Measurements from ENCODE around the gene TMEM25.
"Not testable (repeated sequence)": the region's sequence is repeated elsewhere in the genome, so short reads cannot be mapped to it uniquely, and the experiment has no call there.

The TMEM25 gene

DNA sequence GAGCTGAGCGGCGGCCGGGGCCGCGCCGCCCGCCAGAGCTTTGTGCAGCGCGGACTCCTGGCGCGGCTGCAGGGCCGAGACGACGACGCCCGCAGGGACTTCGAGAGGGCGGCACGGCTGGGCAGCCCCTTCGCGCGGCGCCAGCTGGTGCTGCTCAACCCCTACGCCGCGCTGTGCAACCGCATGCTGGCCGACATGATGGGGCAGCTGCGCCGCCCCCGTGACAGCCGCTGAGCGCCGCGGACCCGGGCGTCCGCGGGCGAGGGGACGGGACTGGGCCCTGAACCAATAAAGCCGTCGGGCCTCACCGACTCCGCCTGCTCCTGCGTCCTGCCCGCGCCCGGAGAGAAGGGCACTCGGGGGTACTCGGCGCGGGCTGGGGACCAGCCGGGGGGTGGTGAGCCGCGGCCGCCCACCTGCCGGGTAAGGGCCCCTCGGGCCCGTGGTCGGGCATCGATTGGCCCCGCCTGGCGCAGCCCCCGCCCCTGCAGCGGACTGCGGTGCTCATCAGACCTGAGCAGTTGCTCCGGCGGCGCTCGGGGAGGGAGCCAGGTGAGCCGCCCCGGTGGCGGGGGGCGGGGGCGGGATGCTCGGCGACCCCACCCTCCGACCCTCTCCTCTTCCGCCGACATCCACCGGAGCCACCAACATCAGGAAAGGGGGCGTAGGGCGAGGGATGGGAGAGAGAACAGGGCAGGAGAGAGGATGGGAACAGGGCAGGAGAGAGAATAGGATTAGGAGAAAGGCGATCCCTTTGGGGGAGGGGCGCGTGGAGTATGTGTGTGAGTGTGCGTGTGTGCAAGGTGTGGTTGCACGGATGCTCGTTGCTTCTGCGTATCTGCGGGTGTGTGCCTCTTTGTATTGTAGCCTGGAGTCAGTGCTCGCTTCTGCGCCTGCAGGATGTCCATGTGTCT, at the start of gene TMEM25:
TMEM25 (plus strand) TSS at position 510 of the 914 bp plus-strand sequence. CDS start 610 bp downstream, outside the sequence.
- DNase-seq (ENCODE audit: low read depth in 1 of 2, low spot score in 1 of 2), result peak; percentile 46 to 59

DNA sequence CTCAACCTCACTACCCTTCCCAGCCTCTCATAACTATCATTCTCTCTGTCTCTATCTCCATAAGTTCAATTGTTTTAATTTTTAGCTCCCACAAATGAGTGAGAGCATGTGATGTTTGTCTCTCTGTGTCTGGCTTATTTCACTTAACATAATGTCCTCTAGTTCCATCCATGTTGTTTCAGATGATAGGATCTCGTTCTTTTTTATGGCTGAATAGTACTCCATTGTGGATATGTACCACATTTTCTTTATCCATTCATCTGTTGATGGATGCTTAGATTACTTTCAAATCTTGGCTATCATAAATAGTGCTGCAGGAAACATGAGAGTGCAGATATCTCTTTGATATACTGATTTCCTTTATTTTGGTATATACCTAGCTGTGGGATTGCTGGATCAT, 49.8 kb upstream of the TMEM25 start:
- DNase-seq (ENCODE audit: low read depth in 1 of 2, low spot score in 1 of 2), result not testable (repeated sequence)

DNA sequence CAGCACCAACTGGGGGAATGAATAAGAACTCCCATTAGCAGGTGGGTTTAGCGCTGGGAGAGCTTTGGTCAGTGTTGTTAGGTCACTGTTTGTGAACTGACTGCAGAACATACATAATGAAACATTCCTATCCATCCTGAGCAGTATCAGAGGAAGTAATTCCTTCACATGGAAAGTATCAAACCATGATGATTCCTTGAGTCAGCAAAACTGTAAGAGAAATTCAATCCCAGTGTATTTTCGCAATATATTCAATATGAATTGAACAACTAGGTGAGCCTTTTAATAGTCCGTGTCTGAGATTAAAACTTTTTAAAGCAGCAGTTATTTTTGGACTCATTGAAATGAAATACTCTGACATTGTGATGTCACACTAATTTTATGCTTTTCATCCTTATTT, 46.6 kb upstream of the TMEM25 start:
- no peak for DNase-seq (ENCODE audit: low read depth in 1 of 2, low spot score in 1 of 2)

DNA sequence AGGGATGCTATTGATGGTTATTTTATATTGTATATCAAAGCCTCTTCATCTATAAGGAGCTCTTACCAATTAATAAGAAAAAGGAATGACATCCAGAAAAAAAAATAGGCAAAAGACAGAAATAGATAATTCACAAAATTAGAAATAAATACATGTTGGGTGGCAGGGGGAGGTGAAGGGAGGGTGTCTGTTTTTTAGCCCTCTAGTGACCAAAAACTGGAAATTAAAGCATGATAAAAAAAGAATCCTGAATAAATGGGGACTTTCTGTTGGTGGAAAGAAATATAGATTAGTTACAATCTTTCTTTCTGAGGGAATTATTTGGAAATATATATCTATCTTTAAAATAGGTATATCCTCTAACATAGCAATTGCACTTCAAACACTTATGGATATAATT, 45.7 kb upstream of the TMEM25 start:
- DNase-seq (ENCODE audit: low read depth in 1 of 2, low spot score in 1 of 2), result no peak

DNA sequence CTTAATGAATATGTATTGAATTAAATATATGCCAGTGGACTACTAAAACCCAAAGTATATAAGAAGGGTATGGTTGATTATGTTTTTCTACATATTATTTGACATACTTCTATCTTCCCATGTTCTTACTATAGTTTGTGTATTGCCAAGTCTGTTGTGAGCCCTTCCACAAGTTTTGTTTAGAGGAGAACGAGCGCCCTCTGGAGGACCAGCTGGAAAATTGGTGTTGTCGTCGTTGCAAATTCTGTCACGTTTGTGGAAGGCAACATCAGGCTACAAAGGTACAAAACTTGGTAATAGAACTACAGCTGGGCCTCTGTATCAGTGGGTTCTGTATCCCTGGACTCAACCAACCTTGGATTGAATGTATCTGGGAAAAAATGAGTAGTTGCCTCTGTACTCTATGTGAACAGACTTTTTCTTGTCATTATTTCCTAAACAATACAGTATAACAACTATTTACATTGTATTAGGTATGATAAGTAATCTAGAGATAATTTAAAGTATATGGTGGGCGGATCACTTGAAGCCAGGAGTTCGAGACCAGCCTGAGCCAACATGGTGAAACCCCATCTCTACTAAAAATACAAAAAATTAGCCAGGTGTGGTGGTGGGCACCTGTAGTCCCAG, 42.4 kb upstream of the TMEM25 start:
- DNase-seq (ENCODE audit: low read depth in 1 of 2, low spot score in 1 of 2), result peak; percentile 61 to 67

DNA sequence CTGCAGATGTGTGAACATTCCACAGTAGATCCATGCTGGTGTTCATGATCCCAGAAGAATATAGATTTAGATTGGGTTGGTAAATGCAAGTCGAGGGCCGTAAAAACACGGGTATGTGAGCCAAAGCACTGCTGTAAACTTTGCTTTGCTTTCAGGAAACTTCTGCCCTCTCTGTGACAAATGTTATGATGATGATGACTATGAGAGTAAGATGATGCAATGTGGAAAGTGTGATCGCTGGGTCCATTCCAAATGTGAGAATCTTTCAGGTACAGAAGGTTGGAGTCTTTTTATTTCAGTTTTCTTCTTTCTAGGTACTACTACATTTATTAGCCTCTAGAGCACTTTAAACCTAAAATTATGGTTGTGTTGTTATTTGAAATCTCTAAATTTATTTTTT, 40.0 kb upstream of the TMEM25 start:
- no peak for DNase-seq (ENCODE audit: low read depth in 1 of 2, low spot score in 1 of 2)

DNA sequence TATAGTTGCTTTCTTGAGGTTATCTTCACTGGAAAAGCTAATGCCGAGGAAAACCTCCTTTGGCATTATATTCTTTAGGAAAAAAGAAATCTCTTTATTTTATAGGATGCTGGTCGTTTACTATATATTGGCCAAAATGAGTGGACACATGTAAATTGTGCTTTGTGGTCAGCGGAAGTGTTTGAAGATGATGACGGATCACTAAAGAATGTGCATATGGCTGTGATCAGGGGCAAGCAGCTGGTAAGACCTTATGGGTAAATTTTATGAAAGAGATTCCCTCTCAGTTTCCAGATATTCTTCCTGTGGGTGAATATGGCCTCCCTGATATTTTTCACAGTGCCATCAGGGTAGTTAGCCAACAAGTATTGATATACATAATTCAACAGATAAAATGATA, 33.2 kb upstream of the TMEM25 start:
- no peak for DNase-seq (ENCODE audit: low read depth in 1 of 2, low spot score in 1 of 2)

DNA sequence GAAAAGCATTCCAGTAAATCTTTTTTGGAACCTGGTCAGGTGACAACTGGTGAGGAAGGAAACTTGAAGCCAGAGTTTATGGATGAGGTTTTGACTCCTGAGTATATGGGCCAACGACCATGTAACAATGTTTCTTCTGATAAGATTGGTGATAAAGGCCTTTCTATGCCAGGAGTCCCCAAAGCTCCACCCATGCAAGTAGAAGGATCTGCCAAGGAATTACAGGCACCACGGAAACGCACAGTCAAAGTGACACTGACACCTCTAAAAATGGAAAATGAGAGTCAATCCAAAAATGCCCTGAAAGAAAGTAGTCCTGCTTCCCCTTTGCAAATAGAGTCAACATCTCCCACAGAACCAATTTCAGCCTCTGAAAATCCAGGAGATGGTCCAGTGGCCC, 27.8 kb upstream of the TMEM25 start:
- DNase-seq (ENCODE audit: low read depth in 1 of 2, low spot score in 1 of 2), result no peak

DNA sequence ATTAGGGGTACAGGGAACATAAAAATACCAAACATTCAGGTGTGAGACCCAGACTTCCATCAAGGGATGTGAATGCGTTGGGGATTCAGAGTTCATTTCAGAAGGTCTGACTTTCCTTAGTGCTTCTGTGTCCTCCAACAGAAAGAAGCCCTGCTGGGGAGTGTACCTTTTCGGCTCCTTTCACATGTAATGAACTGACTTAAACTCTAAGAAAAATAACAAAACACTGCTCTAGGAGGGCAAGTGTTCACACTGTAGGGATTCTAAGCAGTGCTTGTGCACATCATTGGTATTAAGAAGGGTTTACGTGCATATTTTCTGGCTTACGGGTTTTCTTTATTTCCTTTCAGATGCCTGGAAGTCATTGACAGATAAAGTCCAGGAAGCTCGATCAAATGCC, 19.4 kb upstream of the TMEM25 start:
- DNase-seq (ENCODE audit: low read depth in 1 of 2, low spot score in 1 of 2), result no peak

DNA sequence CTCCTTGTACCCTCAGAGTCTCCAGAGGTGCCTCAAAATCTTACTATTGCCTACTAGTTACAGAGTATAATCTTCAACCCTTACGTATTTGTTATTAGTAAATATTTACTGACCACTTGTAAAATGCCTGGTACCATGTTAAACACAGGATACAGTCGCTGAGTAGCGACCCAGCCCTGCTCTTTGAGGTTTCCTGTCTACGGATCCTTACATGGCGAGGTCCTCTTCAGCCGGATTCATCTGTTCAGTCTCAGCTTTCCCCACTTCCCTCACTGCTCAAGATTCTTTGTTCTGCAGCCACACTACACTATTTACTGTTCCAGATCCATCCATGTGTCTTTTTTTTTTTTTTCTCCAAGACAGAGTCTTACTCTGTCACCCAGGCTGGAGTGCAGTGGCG, 16.9 kb upstream of the TMEM25 start:
- no peak for DNase-seq (ENCODE audit: low read depth in 1 of 2, low spot score in 1 of 2)

DNA sequence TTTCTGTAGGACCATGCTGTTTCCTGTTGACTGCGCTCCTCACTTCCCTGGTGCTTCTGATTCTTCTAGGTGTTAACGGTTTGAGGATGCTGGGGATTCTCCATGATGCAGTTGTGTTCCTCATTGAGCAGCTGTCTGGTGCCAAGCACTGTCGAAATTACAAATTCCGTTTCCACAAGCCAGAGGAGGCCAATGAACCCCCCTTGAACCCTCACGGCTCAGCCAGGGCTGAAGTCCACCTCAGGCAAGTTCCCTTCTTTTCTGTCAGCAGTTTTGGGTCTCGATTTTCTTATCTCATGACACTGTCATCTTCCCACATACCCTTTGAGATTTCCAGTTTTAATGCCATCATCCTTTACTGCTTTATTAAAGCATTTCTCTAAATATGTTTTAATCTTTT, 11.4 kb upstream of the TMEM25 start:
- DNase-seq (ENCODE audit: low read depth in 1 of 2, low spot score in 1 of 2), result no peak

DNA sequence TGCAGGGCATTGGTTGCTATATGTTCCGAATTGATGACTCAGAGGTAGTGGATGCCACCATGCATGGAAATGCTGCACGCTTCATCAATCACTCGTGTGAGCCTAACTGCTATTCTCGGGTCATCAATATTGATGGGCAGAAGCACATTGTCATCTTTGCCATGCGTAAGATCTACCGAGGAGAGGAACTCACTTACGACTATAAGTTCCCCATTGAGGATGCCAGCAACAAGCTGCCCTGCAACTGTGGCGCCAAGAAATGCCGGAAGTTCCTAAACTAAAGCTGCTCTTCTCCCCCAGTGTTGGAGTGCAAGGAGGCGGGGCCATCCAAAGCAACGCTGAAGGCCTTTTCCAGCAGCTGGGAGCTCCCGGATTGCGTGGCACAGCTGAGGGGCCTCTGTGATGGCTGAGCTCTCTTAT, 9.1 kb upstream of the TMEM25 start:
- DNase-seq (ENCODE audit: low read depth in 1 of 2, low spot score in 1 of 2), result no peak

DNA sequence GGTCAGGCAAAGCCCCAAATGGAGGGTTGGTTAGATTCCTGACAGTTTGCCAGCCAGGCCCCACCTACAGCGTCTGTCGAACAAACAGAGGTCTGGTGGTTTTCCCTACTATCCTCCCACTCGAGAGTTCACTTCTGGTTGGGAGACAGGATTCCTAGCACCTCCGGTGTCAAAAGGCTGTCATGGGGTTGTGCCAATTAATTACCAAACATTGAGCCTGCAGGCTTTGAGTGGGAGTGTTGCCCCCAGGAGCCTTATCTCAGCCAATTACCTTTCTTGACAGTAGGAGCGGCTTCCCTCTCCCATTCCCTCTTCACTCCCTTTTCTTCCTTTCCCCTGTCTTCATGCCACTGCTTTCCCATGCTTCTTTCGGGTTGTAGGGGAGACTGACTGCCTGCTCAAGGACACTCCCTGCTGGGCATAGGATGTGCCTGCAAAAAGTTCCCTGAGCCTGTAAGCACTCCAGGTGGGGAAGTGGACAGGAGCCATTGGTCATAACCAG, 8.4 kb upstream of the TMEM25 start:
- no peak for DNase-seq (ENCODE audit: low read depth in 1 of 2, low spot score in 1 of 2)

DNA sequence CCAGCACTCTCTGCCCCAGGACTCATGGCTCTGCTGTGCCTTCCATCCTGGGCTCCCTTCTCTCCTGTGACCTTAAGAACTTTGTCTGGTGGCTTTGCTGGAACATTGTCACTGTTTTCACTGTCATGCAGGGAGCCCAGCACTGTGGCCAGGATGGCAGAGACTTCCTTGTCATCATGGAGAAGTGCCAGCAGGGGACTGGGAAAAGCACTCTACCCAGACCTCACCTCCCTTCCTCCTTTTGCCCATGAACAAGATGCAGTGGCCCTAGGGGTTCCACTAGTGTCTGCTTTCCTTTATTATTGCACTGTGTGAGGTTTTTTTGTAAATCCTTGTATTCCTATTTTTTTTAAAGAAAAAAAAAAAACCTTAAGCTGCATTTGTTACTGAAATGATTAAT, 6.6 kb upstream of the TMEM25 start:
- no peak for DNase-seq (ENCODE audit: low read depth in 1 of 2, low spot score in 1 of 2)

DNA sequence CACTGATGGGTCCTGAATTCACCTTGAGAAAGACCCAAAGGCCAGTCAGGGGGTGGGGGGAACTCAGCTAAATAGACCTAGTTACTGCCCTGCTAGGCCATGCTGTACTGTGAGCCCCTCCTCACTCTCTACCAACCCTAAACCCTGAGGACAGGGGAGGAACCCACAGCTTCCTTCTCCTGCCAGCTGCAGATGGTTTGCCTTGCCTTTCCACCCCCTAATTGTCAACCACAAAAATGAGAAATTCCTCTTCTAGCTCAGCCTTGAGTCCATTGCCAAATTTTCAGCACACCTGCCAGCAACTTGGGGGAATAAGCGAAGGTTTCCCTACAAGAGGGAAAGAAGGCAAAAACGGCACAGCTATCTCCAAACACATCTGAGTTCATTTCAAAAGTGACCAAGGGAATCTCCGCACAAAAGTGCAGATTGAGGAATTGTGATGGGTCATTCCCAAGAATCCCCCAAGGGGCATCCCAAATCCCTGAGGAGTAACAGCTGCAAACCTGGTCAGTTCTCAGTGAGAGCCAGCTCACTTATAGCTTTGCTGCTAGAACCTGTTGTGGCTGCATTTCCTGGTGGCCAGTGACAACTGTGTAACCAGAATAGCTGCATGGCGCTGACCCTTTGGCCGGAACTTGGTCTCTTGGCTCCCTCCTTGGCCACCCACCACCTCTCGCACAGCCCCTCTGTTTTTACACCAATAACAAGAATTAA, 6.1 kb upstream of the TMEM25 start:
- no peak for DNase-seq (ENCODE audit: low read depth in 1 of 2, low spot score in 1 of 2)

DNA sequence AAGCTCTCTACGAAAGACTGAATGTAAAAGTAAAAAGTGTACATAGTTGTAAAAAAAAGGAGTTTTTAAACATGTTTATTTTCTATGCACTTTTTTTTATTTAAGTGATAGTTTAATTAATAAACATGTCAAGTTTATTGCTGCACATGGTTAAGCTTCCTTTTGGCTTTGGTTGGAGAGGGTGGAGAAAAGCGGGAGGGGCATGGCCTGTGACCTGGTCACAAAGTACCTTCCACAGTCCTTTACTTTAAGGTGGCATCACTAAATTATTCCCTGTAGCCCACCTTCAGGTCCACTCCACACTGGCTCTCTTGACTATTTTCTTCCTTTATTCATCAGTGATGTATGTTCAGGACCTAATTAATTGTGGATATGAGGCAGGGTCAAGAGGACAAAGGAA, 4.3 kb upstream of the TMEM25 start:
- DNase-seq (ENCODE audit: low read depth in 1 of 2, low spot score in 1 of 2), result no peak

DNA sequence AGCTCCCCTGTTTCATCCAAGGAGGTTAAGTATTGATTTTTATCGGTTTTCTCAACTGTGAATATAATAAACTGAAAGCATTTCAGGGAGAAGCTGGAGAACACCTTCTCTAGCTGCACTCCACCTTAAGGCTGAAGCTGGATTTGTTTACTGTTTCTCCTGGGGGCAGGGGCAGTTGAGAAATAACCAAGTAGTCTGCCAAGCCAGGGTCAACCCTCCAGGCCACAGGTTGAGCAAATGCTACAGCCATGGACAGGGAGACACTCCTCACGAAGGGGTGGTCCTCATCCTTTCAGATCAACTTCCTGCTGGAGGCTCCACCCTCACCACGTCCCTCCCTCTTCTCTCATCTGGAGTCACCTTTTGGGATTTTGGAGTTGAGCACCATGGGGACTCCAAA, 3.9 kb upstream of the TMEM25 start, which contains the start of gene TTC36:
TTC36 (plus strand) TSS at position 366 of the 400 bp plus-strand sequence; CDS start at position 387, 21 bp downstream.
- no peak for DNase-seq (ENCODE audit: low read depth in 1 of 2, low spot score in 1 of 2)

DNA sequence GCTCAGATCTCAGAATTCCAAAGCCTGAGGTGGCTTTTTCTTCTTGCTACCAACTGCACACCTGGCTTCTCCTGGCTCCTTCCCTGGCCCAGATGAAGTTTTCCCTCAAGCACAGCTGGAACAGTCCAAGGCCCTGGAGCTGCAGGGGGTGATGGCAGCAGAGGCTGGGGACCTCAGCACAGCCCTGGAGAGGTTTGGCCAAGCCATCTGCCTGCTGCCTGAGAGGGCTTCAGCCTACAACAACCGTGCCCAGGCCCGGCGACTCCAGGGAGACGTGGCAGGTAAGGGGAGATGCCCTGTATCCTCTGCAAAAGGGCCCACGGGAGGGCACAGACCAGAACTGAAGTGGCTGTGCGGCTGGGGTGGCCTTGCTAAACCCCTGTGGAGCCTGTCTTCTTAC, 2.5 kb upstream of the TMEM25 start:
- DNase-seq (ENCODE audit: low read depth in 1 of 2, low spot score in 1 of 2), result no peak

DNA sequence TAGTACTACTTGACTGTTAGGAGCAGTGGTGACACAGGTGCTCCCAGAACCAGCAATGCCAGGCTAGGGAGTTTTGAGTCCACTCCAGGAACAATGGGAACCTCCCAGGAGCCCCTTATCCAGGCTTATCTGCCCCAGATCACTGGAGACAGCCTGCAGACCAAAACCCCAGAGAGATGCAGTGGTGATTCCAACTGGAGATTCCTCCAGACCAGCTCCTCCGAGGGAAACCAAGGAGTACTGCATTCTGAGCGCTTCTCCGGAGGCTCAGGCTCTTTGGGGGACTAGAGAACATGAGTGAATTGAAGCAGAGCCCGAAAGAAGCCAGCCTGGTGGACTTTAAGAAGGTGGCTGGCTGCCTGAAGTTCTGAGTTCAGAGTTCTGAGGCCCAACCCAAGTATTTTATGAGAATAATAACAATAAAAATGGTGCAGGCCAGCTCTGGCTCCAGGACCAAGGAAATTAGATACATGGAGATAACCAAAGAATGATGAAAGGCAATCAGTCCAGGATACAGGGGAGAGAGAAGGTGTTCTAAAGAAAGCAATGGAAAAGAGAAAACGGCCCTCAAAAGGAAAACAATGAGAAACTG, 1.3 kb upstream of the TMEM25 start:
- DNase-seq (ENCODE audit: low read depth in 1 of 2, low spot score in 1 of 2), result no peak

DNA sequence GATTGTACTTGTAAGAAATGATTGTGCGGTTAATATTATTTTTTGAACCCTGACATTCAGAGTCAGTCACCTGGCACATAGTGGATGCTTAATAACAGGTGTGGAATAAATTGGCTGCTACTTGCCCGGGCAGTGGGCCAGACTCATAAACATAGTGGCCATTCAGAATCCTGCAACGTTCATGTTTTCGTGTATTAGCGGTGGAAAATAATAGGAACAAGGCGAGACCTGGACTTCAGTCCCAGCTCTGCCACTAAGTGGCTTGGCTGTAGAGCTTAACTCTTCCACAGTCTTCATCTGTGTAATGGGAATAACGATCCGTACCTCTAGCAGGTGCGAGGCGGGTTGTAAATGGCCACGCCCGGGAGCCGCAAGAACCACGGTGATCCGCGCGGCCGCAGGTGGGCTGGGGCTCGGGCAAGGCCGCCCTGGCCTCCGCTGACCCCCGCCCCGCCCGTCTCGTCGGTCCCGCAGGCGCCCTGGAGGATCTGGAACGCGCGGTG, 761 bp upstream of the TMEM25 start:
- no peak for DNase-seq (ENCODE audit: low read depth in 1 of 2, low spot score in 1 of 2)

DNA sequence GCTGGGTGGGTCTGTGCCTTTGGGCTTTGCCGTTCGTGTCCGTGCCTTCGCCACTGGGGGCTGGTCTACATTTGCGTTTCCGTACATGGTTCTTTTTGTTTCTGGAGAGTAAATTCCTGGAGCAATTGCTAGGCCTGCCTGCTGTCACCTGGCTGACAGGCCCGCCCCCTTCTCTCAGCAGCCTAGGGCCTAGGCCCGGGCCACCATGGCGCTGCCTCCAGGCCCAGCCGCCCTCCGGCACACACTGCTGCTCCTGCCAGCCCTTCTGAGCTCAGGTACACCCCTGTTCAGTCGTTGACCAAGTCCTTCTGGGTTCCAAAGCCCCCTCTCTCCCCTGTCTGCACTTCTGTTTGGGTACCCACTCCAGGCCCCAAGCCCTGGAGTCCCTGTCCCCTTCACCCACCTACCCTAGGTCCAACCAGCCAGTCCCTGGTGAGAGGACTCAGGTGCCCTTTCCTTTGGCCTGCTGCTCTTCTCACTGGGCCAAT, 649 bp downstream of the TMEM25 start:
- DNase-seq (ENCODE audit: low read depth in 1 of 2, low spot score in 1 of 2), result no peak

All from activated T-helper 1 cell treated with anti-CD3 and anti-CD28 coated beads, Interleukin-2, amount 50 U/mL, for 16 hours (primary cell).